Astrocyte (in vitro differentiated cells and primary cell): ENCODE results near the gene METTL22. TPM values are rescaled to one million over a fixed set of nuclear protein-coding genes. Genes with fewer than 3 reads are reported as not detected.
A peak's percentile ranks its signal among the peaks of the same experiment; 100 is the strongest.

Source experiments
- DNase-seq: peaks from one replicate; pipeline ENCODE4 v3.0.0-alpha.2; 2010; ENCODE audit warnings: low read depth
- FAIRE-seq: peaks from 2 replicates; lab custom pipeline; 2011; peaks lifted over from hg19 to GRCh38; lab: Jason Lieb, UNC
- H2AFZ ChIP-seq: 2 replicates; pipeline ENCODE4 v1.6.0; 2012; ENCODE audit warnings: low read depth, low read length, inconsistent platforms
- H3K27ac ChIP-seq: 2 replicates; pipeline ENCODE4 v1.5.1; 2011; ENCODE audit warnings: low read depth, low read length, inconsistent platforms
- H3K27me3 ChIP-seq: 2 replicates; pipeline ENCODE4 v1.6.0; 2011; ENCODE audit warnings: low read length, inconsistent platforms; ENCODE audit not compliant: insufficient read depth
- H3K36me3 ChIP-seq: 2 replicates; pipeline ENCODE4 v1.5.1; 2011; ENCODE audit warnings: low read length, inconsistent platforms; ENCODE audit not compliant: insufficient read depth
- H3K4me1 ChIP-seq: 2 replicates; pipeline ENCODE4 v1.5.1; 2011; ENCODE audit warnings: low read length, inconsistent platforms; ENCODE audit not compliant: insufficient read depth
- H3K4me2 ChIP-seq: 2 replicates; pipeline ENCODE4 v1.6.0; 2012; ENCODE audit warnings: low read length, inconsistent platforms
- H3K4me3 ChIP-seq: 2 replicates; pipeline ENCODE4 v1.5.1; 2011; ENCODE audit warnings: low read depth, mild to moderate bottlenecking, low read length, inconsistent platforms; ENCODE audit not compliant: insufficient read depth
- H3K79me2 ChIP-seq: 2 replicates; pipeline ENCODE4 v1.6.0; 2012; ENCODE audit warnings: mild to moderate bottlenecking, low read length, inconsistent platforms; ENCODE audit not compliant: insufficient read depth
- H3K9ac ChIP-seq: 2 replicates; pipeline ENCODE4 v1.6.0; 2012; ENCODE audit warnings: mild to moderate bottlenecking, low read length, inconsistent platforms
- H3K9me3 ChIP-seq: 2 replicates; pipeline ENCODE4 v1.5.1; 2012; ENCODE audit warnings: low read depth, mild to moderate bottlenecking, low read length, inconsistent platforms; ENCODE audit not compliant: insufficient read depth
- H4K20me1 ChIP-seq: 2 replicates; pipeline ENCODE4 v1.6.0; 2012; ENCODE audit warnings: low read length, inconsistent platforms; ENCODE audit not compliant: insufficient read depth
- H3K27ac Mint-ChIP-seq: one replicate; pipeline ENCODE4 v1.8.0; 2021; ENCODE audit warnings: mild to moderate bottlenecking, mixed read lengths; ENCODE audit not compliant: unreplicated experiment
- H3K27me3 Mint-ChIP-seq: one replicate; pipeline ENCODE4 v1.8.0; 2021; ENCODE audit warnings: low read depth, mixed read lengths; ENCODE audit not compliant: unreplicated experiment
- H3K36me3 Mint-ChIP-seq: one replicate; pipeline ENCODE4 v1.8.0; 2021; ENCODE audit warnings: low read depth, mixed read lengths; ENCODE audit not compliant: unreplicated experiment
- H3K4me1 Mint-ChIP-seq: one replicate; pipeline ENCODE4 v1.8.0; 2021; ENCODE audit warnings: low read depth, mixed read lengths; ENCODE audit not compliant: unreplicated experiment
- H3K4me3 Mint-ChIP-seq: one replicate; pipeline ENCODE4 v1.8.0; 2021; ENCODE audit warnings: mild to moderate bottlenecking, moderate library complexity, mixed read lengths; ENCODE audit not compliant: unreplicated experiment
- H3K9me3 Mint-ChIP-seq: one replicate; pipeline ENCODE4 v1.8.0; 2021; ENCODE audit warnings: mild to moderate bottlenecking, mixed read lengths; ENCODE audit not compliant: unreplicated experiment
- CTCF ChIP-seq: IDR thresholded peaks from 2 replicates; pipeline ENCODE4 v1.5.1; 2011; ENCODE audit warnings: low read depth, mild to moderate bottlenecking, inconsistent platforms, low read length, moderate library complexity; ENCODE audit not compliant: insufficient read depth
- EZH2 ChIP-seq: IDR thresholded peaks from 2 replicates; pipeline ENCODE4 v1.6.1; 2012; ENCODE audit warnings: mild to moderate bottlenecking, low read length, inconsistent platforms; ENCODE audit not compliant: insufficient read depth
- total RNA-seq: library from RNA; stranded (reverse); gene quantifications from 2 replicates; pipeline ENCODE4 v1.2.1, GENCODE V29; 2021

Gene METTL22
- total RNA-seq, 1 donor from 2014 or later = 37.7 TPM

DNA sequence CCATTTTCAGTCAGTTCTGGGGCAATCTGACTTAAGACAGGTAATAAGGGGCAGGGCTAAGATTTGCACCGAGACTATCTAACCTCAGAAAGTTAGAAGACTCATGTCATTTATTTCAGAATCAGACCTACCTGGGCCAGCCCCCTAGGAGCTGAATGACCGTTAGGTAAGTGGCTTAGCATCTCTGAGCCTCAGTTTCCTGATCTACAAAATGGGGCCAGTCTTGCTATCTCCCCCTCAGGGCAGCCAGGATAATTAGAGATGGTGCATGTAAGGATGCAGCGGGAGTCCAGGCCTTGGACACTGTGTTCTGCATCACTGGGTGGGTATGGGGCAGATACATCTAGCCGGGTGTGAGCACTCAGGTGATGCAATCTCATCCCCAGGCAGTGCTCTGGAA, 10.4 kb upstream of the METTL22 start:
- H3K27me3 ChIP-seq = peaks cover 7% of the 10 kb centered on the region
- no peaks in the 10 kb centered on the region for H3K36me3 ChIP-seq
- peaks cover 4% of the 10 kb centered on the region for H3K4me1 Mint-ChIP-seq
- no peaks in the 10 kb centered on the region for H3K36me3 Mint-ChIP-seq
- peaks cover 3% of the 10 kb centered on the region for H3K9me3 Mint-ChIP-seq
- H3K9me3 ChIP-seq = no peaks in the 10 kb centered on the region
- FAIRE-seq (no peak), DNase-seq (no peak)
- H3K27me3 Mint-ChIP-seq = peaks cover 9% of the 10 kb centered on the region
- H3K79me2 ChIP-seq = no peaks in the 10 kb centered on the region
- H3K9ac ChIP-seq = no peak overlapping the region
- no peak overlapping the region for H3K4me3 ChIP-seq
- no peak overlapping the region for H3K27ac Mint-ChIP-seq
- H4K20me1 ChIP-seq = no peaks in the 10 kb centered on the region
- H3K4me2 ChIP-seq = no peak overlapping the region
- no peak for TF ChIP-seq CTCF
- no peak for TF ChIP-seq EZH2
- H2AFZ ChIP-seq = no peak overlapping the region
- peaks cover 3% of the 10 kb centered on the region for H3K4me1 ChIP-seq
- H3K4me3 Mint-ChIP-seq = no peak overlapping the region
- no peak overlapping the region for H3K27ac ChIP-seq

DNA sequence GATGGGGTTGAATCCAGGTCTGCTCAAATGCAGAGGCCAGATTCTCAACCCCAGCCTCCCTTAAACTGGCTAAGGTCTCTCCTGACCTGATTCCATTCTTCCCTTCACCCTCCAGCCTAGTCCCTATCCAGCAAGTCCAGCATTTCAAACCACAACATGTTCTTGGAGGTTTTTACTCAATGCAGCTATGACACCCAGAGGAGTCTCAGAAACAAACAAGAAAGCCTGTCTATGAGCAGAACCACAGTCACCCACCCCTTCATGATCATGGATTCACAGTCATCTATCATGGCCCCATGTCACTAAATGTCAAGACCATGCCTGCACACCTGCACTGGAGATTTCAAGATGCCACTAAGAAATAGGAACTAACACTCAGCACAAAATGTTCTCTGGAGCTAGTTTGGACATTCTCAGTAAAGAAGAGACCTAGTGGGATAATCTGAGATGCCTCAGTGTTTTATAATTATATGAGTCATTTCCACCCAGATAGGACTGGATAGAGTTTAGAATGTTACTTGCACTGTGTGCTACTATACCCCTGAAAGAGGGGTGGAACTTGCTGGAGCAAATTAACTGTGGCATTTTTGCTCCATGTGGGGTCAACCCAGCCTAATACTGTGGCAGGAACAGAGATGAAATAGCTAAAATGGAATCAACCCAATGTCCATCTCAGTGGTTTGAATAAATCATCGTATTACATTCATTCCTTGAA, 9.5 kb upstream of the METTL22 start:
- Histone ChIP-seq H4K20me1 (no peaks in the 10 kb centered on the region), H2AFZ (no peak overlapping the region), H3K9ac (no peak overlapping the region), H3K27ac (no peak overlapping the region), H3K36me3 (no peaks in the 10 kb centered on the region), H3K4me2 (no peak overlapping the region), H3K9me3 (no peaks in the 10 kb centered on the region), H3K27me3 (peaks cover 9% of the 10 kb centered on the region), H3K4me3 (no peak overlapping the region), H3K4me1 (peaks cover 3% of the 10 kb centered on the region), H3K79me2 (no peaks in the 10 kb centered on the region)
- Mint-ChIP-seq H3K27me3 (peaks cover 9% of the 10 kb centered on the region), H3K27ac (no peak overlapping the region), H3K4me3 (no peak overlapping the region), H3K9me3 (peaks cover 3% of the 10 kb centered on the region), H3K4me1 (peaks cover 4% of the 10 kb centered on the region), H3K36me3 (no peaks in the 10 kb centered on the region)
- DNase-seq (peak; percentile 2), FAIRE-seq (no peak)
- TF ChIP-seq CTCF = no peak
- TF ChIP-seq EZH2 = no peak

- H3K4me1 ChIP-seq = peaks cover 3% of the 10 kb centered on the region
- Mint-ChIP-seq H3K27me3 (peaks cover 7% of the 10 kb centered on the region), H3K36me3 (no peaks in the 10 kb centered on the region), H3K9me3 (no peaks in the 10 kb centered on the region), H3K4me1 (peaks cover 4% of the 10 kb centered on the region), H3K4me3 (no peak overlapping the region), H3K27ac (no peak overlapping the region)
- no peak overlapping the region for H3K27ac ChIP-seq
- H4K20me1 ChIP-seq = no peaks in the 10 kb centered on the region
- no peak overlapping the region for H3K4me2 ChIP-seq
- FAIRE-seq (no peak), DNase-seq (no peak)
- H3K27me3 ChIP-seq = peaks cover 9% of the 10 kb centered on the region
- TF ChIP-seq CTCF = no peak
- TF ChIP-seq EZH2 = no peak
- H3K79me2 ChIP-seq = no peaks in the 10 kb centered on the region
- H3K9ac ChIP-seq = no peak overlapping the region
- H3K9me3 ChIP-seq = no peaks in the 10 kb centered on the region
- H2AFZ ChIP-seq = no peak overlapping the region
- H3K36me3 ChIP-seq = no peaks in the 10 kb centered on the region
- H3K4me3 ChIP-seq = no peak overlapping the region
Observed at GRCh38 chr16:8614435-8615029, 7.0 kb upstream of the METTL22 start.
